AG09319 (cell line): ENCODE data around the gene PIK3C2G.

Experiments used
- DNase-seq: peaks from one replicate; pipeline ENCODE4 v3.0.0-alpha.2; 2010; ENCODE audit warnings: low read depth; ENCODE audit errors: extremely low read depth
- CTCF ChIP-seq: IDR thresholded peaks from 2 replicates; pipeline ENCODE4 v1.5.1; 2011; ENCODE audit warnings: low read depth, mild to moderate bottlenecking, inconsistent platforms, low read length, moderate library complexity

PIK3C2G gene

DNA sequence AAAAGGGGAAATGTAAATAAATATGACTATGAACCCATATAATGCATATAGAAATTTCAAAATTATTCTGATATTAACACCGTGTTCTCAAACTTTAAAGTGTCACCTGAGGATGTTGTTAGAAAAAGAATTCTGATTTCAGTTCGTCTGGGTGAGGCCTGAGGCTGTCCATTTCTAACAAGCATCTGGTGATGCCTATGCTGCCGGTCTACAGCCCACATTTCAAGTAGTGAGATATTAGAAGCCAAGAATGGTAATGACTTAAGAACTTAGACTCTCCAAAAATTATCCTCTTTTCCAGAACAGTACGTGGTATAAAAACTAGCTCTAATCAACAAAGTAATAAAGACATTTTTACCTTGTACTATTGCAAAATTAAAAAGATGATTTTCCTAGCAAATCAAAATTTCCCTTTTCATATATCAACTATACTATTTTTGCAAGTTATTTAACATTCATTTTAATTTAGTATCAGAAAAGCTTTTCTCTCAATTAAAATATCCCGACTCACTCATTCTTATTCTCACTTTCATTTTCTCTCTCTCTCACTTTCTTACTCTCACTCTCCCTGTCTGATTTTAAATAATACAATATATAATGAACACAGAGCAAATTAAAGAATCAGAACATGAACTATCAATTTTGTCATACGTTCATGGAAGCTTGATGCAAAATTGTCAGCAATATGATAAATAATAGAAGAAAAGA is 35.0 kb downstream of the PIK3C2G start:
- TF ChIP-seq CTCF = no peak
- DNase-seq = no peak

- no peak for DNase-seq
These were observed 35.6 kb downstream of the PIK3C2G start for GRCh38 chr12:18296909-18297280.

GRCh38 chr12:18297902-18298301 is 36.6 kb downstream of the PIK3C2G start:
- TF ChIP-seq CTCF = no peak
- no peak for DNase-seq

More at GRCh38 chr12:18296909-18297280, 35.6 kb downstream of the PIK3C2G start:
- no peak for TF ChIP-seq CTCF

GRCh38 chr12:18302809-18303430 is 41.6 kb downstream of the PIK3C2G start:
- no peak for TF ChIP-seq CTCF

DNA sequence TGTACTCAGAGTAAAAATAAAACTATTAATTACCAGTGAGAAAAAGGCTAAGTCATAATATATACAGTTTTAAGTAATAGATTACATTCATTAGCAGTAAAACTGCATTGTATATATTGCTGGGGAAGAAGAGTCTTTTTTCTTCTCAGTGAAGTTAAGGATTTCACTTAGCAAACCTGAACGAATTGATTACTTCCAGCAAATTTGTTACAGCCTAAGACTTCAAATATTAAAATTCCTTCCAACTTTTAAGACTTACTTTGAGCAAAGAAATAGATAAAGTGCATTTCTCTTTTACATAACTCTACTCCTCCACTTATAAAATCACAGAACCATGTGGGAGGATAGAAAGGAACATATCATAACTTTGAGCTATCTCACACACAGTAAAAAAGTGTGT is 43.3 kb downstream of the PIK3C2G start:
- TF ChIP-seq CTCF = no peak
- no peak for DNase-seq

More at GRCh38 chr12:18302809-18303430, 41.6 kb downstream of the PIK3C2G start:
- DNase-seq = no peak

GRCh38 chr12:18306311-18306710 is 45.0 kb downstream of the PIK3C2G start:
- no peak for TF ChIP-seq CTCF
- no peak for DNase-seq

- DNase-seq = no peak
- TF ChIP-seq CTCF = no peak
These were observed 52.0 kb downstream of the PIK3C2G start for GRCh38 chr12:18313306-18313705.
